HG02981 (cell line): ENCODE results near the gene MAGEA1.
"Not testable (repeated sequence)": the region's sequence is repeated elsewhere in the genome, so short reads cannot be mapped to it uniquely, and the experiment has no call there.

Experiments used
- ATAC-seq: cut with Tn5 transposase; IDR thresholded peaks from one replicate; pipeline ENCODE4 v1.9.1; 2021; ENCODE audit warnings: mild to moderate bottlenecking, moderate library complexity; ENCODE audit not compliant: unreplicated experiment

The MAGEA1 gene, protein sequence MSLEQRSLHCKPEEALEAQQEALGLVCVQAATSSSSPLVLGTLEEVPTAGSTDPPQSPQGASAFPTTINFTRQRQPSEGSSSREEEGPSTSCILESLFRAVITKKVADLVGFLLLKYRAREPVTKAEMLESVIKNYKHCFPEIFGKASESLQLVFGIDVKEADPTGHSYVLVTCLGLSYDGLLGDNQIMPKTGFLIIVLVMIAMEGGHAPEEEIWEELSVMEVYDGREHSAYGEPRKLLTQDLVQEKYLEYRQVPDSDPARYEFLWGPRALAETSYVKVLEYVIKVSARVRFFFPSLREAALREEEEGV

DNA sequence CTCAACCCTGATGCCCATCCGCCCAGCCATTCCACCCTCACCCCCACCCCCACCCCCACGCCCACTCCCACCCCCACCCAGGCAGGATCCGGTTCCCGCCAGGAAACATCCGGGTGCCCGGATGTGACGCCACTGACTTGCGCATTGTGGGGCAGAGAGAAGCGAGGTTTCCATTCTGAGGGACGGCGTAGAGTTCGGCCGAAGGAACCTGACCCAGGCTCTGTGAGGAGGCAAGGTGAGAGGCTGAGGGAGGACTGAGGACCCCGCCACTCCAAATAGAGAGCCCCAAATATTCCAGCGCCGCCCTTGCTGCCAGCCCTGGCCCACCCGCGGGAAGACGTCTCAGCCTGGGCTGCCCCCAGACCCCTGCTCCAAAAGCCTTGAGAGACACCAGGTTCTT lies at the start of gene MAGEA1:
Gene MAGEA1, plus strand, starts transcription at position 154 of the 400 bp plus-strand sequence. CDS start 3,106 bp downstream, outside the sequence.
- ATAC-seq: no peak

GRCh38 chrX:153132924-153133323 lies 46.2 kb upstream of the MAGEA1 start:
- not testable (repeated sequence) for ATAC-seq

DNA sequence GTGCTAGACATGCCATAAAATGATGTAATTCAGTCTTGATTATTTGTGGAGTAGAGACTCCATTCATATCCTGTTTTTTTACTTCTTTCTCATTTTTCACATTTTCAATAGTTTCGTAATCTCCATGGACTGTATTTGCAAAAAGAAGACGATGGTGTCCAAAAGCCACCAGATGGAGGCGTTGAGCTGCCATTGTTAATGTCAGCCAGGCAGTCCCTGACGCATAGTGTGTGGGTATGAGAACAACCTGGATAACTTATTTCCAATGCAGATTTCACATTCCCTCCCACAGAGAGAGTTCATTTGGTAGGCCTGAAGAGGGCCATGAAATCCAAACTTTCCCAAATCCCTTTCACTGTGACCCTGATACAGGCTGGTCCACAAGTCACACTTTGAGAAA lies 40.0 kb upstream of the MAGEA1 start:
- ATAC-seq: not testable (repeated sequence)

DNA sequence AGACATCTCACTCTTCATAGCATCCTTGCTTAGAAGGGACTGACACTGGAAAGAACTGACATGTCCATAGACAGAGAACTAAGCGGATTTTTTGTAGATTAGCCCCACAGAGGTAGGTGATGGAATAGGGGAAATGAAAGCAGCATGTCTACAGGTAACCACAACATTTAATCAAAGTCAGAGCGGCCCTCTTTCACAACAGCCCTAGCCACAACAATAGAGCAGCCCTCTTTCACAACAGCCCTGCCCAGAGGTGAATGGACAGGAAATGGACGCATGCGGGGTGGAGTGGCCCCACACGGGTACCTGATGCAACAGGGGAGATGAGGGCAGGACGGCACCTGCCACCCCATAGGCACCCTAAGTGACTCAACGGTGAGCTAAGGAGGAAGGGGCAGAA lies 32.8 kb upstream of the MAGEA1 start:
- not testable (repeated sequence) for ATAC-seq

DNA sequence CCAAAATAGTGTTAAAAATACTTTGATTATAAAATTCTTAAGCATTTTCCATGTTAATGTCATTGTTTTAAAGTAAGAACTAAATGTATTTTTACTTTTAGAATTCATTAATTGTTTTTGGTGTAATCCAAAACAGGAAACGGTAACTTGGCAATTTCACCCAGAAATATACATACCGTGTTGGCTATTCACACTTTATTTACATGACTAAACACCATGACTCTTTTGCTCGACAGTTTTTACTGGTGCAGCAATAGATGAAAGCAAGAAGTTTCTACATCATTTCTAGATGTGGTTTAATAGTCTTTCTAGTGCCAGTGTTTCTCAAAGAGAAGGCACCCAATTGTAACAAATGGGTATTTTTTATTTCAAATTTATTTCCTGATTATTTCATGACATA lies 25.6 kb upstream of the MAGEA1 start:
- ATAC-seq: no peak

DNA sequence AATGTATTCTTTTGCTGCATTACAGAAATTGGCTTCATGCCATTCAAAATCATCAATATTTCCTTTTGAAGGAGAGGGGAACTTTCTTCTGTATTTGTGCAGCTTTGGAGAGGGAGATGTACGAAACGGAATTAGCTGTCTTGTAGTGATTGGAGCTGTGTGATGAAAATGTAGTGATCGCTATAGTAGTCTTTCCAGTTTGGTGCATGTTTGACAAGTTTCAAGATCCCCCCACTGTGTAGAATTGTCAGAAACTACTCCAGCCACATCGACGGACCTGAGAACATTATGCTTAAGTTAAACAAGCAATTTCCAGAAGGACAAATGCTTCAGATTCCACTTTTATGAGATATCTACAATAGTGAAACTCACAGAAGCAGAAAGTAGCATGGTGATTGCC lies 21.6 kb upstream of the MAGEA1 start:
- ATAC-seq: no peak

- no peak for ATAC-seq
These were observed 20.8 kb upstream of the MAGEA1 start for GRCh38 chrX:153158319-153158718.

DNA sequence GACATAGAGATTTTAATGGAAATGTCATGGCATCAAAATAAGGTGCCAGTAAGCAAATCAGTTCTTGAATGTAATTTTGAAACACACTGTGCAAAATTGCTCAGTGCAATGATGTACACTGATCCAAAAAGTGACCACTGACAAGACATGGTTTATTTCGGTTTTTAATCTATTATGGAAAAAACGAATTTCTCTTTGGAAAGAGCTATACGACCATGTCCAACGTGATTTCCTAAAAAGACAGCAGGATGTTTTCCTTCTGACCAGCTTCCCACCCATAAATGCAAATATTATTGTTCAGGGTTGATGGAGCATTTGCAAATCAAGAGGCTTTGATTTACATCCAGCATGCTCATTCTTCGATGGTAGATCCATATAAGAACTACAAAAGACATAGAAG lies 17.1 kb upstream of the MAGEA1 start:
- no peak for ATAC-seq

DNA sequence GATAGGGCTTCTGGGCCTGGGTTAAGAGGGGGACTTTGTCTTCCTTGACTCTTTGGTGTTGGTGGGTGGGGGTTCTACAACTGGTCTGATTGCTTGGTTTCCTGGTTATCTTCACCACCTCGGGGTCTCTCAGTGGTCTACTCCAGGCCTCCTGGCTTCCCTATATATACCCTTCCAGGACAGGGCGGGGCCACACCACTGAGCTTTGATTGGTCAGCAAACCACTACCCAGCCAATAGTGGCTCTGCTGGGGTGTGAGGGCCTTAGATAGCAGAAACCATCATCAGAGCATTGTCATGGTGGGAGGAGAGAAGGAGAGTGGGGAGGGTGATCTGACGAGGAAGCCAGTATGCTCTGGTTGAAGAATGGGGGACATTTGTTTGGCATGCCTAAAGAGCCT lies 14.4 kb upstream of the MAGEA1 start:
- ATAC-seq: no peak

DNA sequence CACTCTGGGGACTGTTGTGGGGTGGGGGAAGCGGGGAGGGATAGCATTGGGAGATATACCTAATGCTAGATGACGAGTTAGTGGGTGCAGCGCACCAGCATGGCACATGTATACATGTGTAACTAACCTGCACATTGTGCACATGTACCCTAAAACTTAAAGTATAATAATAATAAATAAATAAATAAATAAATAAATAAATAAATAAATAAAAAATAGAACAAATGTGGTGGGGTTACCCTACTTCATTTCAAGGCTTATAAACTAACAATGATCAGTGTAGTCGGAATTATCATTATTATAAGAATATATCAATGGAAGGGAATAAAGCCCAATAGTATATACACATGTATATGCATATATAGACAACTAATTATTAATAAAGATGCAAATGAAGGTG lies 10.7 kb upstream of the MAGEA1 start:
- ATAC-seq: not testable (repeated sequence)

DNA sequence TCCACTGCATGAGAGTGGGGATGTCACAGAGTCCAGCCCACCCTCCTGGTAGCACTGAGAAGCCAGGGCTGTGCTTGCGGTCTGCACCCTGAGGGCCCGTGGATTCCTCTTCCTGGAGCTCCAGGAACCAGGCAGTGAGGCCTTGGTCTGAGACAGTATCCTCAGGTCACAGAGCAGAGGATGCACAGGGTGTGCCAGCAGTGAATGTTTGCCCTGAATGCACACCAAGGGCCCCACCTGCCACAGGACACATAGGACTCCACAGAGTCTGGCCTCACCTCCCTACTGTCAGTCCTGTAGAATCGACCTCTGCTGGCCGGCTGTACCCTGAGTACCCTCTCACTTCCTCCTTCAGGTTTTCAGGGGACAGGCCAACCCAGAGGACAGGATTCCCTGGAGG lies 2.7 kb downstream of the MAGEA1 start:
- ATAC-seq: no peak

DNA sequence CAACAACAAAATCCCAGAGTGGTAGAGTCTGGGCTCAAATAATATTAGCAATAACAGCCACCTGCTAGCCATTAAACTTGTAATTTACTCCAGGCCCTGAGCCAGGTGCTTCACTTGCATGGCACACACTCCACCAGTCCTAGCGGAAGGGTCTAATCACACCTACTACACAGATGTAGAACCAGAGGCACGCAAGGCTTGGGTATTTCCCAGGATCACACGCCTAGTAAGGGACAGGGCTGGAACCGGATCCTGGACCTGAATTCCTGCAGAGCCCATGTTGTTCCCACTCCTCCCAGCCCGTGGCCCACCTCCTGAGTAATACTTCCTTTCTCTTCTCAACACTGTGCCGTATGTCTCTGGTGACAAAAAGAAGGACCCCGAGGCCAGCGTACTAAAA lies 5.7 kb downstream of the MAGEA1 start:
- no peak for ATAC-seq

DNA sequence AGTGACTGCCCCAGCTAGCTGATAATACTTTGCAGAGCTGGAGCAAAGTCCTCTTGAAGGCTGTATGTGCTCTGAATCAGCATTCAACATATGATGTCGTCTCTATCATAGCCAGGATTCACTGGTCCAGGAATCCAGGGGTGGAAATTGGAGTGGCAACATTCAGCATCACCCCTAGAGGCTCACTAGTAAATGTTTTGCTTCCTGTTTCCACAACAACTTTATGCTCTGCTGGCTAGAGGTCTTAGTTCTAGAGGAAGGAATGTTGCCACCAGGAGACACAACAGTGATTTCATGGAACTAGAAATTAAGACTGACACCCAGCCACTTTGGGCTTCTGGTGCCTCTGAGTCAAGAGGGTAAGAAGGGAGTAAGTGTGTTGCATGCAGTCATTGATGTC lies 11.3 kb downstream of the MAGEA1 start:
- ATAC-seq: no peak

DNA sequence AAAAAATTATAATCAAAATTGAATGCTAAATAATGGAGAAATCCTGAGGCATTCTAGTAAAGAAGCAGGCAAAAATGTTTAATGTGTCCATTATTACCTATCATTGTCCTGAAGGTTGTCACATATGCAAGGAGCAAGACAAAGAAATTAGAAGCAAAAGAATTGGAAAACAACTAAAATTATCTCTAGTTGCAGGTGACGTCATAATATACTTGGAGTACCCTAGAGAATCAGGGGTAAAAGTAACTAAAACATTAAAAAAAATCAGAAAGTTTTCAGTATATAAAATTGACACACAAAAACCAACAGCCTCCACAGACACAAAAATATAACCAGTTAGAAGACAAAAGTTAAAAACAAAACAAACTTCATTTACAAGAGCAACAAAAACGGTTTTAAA lies 21.4 kb downstream of the MAGEA1 start:
- ATAC-seq: no peak

DNA sequence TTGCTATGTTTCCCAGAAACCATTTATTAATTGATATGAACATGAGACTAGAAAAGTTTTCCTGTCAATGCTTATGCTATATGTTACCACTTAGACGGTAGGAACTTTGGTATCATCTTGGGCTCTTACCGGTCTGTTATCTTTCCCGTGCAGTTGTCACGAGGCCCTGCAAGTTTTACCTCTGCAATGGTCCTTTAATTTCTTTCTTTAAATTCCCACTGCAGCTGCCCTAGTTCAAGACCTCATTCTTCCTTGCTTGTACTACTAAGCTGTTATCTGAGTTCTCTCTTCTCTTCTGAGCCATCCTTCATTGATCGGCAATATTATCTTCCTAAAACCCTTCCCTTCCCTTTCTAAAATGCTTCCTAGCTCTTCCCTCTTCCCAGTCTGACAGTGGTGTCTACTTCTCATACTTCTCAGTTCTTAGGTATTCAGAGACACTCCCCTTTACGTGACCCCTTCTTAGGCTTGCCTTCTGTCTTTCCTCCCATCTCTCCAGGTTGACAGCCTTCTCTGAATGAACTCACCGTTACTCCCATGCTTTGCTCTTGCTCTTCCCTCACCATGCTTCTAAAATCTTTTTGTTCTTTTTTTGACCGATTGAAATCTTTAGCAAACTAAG lies 27.5 kb downstream of the MAGEA1 start:
- ATAC-seq: no peak

- no peak for ATAC-seq
These were observed 30.3 kb downstream of the MAGEA1 start for GRCh38 chrX:153209347-153209746.

DNA sequence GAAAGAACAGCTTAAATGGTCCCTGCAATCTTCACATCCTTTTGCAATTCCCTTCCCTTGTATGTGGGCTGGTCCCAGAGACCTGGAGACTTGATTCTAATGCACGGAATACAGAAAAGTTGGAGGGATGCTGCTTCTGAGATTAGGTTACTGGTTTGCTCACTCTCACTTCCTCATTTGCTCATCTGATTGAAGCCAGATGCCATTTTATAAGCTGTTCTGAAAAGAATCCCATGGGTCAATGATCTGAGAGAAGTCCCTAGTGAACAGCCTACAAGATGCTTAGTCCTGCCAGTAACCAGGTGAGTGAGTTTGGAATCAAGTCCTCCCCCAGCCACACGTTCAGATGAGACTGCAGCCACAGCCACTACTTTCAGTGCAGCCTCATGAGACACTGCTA lies 35.9 kb downstream of the MAGEA1 start:
- no peak for ATAC-seq

DNA sequence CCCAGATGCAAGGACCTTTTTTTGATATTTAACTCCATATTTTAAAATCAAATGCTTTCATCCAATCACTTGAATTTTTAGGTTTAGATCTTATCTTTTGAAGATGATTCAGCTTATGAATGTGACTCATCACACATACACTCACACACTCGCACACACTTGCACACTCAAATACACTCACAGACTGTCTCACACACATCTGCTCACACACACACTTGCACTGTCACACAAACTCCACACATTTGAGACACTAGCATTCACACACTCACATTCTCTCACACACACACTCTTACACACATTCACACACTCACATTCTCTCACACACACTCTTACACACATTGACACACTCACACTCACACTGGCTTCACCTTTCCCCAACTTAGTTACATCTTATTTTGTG lies 37.8 kb downstream of the MAGEA1 start:
- no peak for ATAC-seq

DNA sequence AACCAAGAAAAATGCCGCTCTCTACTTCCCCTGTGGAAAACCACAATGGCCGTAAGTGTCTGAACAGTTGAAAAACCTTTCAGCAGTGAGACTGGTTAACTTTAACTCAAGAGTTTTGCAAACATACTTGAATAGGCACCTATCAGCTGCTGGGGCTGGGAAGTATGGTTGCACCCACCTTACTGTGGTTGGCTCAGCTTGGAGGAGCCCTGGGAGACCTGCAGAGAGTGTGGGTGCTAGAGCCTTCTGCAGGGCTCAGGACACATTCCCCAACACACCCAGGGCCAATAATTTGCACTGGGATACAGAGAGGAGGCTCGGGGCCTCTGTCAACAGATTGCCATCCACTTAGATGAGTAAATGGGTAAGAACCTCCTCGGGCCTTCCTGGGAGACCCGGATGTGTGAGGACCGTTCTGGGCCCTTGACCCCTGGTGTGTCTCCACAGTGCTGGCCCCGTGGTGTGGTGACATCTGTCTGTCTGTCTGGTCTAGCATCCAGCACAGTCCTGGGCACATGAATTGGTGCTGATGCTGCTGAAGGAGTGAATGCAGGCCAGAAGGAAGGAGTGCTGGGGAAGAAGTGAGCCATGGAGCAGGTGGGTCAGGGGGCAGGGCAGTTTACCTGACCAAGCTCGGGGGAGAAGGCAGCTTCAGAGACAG lies 46.5 kb downstream of the MAGEA1 start:
- no peak for ATAC-seq

GRCh38 chrX:153226344-153227185 lies 47.5 kb downstream of the MAGEA1 start:
- no peak for ATAC-seq
